D721Med (cell line): ENCODE results near the gene DLGAP1.

ENCODE experiments used
- DNase-seq: peaks from one replicate; pipeline ENCODE4 v3.0.0; 2011; ENCODE audit warnings: low spot score; ENCODE audit not compliant: insufficient read length
- FAIRE-seq: peaks from 2 replicates; lab custom pipeline; 2011; peaks lifted over from hg19 to GRCh38; lab: Jason Lieb, UNC
- CTCF ChIP-seq: IDR thresholded peaks from 2 replicates; pipeline ENCODE4 v1.5.1; 2012; ENCODE audit warnings: mild to moderate bottlenecking, control low read depth; ENCODE audit not compliant: insufficient read depth; ENCODE audit errors: missing control alignments

Gene DLGAP1

DNA sequence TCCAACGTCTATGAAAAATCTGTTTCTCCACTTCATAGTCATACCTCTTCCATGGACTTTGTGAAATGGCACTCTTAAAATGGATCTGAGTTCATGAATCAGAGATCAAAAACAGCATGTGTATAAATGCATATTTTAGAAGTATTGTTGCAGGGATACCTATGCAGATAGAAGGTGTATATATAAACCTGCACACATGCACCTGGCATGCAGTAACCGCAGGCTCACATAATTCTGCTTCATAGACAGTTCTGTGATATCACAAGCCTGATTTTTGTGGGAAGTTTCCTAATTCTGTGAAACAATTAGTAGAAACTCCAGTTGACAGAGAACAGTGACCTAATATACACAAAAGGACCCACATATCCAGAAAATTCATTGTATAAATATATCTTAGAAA is 583.4 kb downstream of the DLGAP1 start:
- no peak for DNase-seq
- no peak for TF ChIP-seq CTCF
- no peak for FAIRE-seq

DNA sequence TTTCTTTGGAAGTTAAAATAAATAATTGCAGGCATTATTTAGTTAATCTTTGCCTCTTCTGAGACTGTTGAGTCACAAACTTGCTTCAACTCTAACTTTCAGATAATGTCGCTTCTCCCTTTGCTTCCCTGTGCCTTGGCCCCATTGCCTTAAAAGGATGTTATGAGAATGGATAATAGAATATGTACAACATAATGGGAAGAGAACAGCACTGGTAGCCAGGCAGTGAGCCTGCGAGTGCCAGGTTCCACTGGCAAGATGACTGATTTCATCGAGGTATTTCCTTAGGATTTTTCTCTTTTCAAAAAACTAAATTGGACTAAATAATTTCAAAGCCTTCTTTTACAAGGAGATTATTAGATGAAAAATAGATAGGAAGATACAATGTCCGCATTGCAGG is 584.2 kb downstream of the DLGAP1 start:
- FAIRE-seq, result no peak
- TF ChIP-seq CTCF, result no peak
- DNase-seq, result no peak

DNA sequence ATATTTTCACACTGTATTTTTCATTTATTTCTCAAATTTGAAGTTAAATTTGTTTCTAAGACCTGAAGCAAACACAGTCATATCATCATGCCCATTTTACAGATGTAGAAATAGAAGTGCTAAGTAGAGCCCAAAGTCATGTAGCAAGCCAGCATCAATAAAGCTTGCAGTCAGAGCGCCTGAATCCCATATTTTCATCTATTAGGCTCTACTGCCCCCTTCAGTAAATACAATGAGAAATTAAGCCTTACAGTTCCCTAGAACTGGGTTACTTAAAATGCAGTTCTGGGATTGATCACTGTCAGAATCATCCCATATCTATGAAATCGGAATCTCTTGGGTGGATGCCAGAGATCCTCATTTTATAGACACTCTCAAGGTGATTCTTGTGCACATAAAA is 585.3 kb downstream of the DLGAP1 start:
- peak; percentile 58 for TF ChIP-seq CTCF
- FAIRE-seq (peak; percentile 95), DNase-seq (no peak)

DNA sequence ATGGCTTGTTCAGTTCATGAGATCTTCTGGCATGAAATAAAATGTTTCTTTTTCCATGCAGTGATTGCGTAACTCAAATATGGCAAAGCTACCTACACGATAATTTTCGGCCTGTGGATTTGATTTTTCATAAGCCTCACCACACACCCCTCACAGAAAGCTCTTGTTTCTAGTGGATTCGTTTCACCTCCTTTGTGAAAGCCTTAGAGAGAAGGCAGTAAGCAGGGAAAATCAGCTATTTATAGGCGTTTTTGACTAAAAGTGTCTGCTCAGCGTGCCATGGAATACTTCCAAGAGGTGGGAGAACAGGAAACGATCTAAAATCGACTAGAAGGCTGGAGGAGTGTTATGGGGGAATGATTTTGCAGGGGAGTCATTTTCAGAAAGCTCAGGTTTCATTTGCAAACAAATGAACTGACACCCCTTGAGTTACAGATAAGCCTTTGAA is 587.2 kb downstream of the DLGAP1 start:
- FAIRE-seq, result peak; percentile 67
- TF ChIP-seq CTCF, result no peak
- no peak for DNase-seq

GRCh38 chr18:3867236-3867635 is 587.9 kb downstream of the DLGAP1 start:
- FAIRE-seq, result no peak
- TF ChIP-seq CTCF, result no peak
- DNase-seq, result no peak

DNA sequence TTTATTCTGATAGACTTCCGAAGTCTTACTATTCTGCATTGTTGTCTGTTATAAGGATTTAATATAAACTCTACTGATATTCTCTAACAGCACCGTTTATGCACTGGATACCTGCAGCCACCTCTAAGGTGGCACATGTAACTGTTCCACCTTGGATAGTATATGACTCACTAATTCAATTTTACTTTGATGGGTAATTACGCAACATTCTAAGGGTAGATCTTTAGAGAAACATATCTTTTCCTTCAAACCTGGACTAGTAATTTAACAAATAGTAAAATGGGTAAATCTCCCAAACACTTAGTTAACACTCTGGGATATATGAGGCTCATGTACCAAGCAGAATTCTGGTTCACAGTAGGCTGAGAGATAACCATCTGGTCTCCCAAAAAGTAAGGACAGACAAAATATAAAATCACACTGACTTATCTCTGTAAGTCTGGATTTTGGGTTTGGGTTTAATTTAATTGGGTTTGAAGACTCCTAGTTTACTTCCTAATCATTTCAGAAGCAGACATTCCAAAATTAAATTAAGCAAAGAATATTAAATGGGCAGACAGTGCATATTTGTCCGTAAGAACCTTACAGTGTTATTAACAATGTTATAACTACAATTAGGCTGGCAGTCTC is 590.3 kb downstream of the DLGAP1 start:
- DNase-seq (no peak), FAIRE-seq (no peak)
- TF ChIP-seq CTCF, result no peak

DNA sequence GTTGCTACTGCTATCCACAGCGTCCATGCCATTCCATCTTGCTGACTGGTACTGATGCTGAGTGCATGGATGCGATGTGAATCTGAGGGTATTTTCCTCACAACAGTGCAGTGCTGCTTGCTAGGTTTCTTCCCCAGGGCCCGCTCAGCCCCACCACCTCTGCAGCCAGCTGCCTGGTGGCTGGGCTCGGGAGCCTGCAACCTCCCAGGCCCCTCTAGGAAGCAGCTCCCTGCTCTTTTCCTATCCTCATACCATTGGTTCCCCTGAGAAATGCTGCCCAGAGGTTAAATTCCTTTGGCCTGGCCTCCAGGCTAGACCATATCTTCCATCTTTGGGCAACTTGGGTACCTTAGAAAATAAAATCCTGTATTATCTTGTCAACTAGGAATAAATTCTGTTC is 591.5 kb downstream of the DLGAP1 start:
- DNase-seq (no peak), FAIRE-seq (no peak)
- TF ChIP-seq CTCF, result no peak
